ENCODE data around the gene OPRM1. TPM values are rescaled to one million over a fixed set of nuclear protein-coding genes. Genes with fewer than 3 reads are reported as not detected.

The OPRM1 gene
- total and polyA plus RNA-seq, 2 of the 8 experiments (the other 6 are each of a cell fraction or from before 2014, with no cell fraction given) = not detected

GRCh38 chr6:154012852-154013251 lies 26.2 kb upstream of the OPRM1 start:
- Histone ChIP-seq H3K4me1 (replicated peaks in 1 of 4; ENCODE audit: control insufficient read depth in 3 of 4, insufficient read depth in 4 of 4, low read length in 3 of 4) (no peaks in the 10 kb centered on the region), H4K8ac (ENCODE audit: extremely low read depth, insufficient read depth, low read length) (no peak overlapping the region), H3K4me2 (ENCODE audit: insufficient read depth in 1 of 2, low read depth in 2 of 2, low read length in 2 of 2) (no peak overlapping the region), H3K27me3 (replicated peaks in 1 of 4; ENCODE audit: control insufficient read depth in 3 of 4, extremely low read depth in 1 of 4, insufficient read depth in 3 of 4, low read length in 3 of 4) (no peaks in the 10 kb centered on the region), H2BK20ac (ENCODE audit: low read length) (no peak overlapping the region), H3K9me3 (ENCODE audit: insufficient read depth in 2 of 2, low read depth in 1 of 2, low read length in 1 of 2) (no peaks in the 10 kb centered on the region), H2BK120ac (replicated peaks; ENCODE audit: low read depth, low read length) (no peak overlapping the region), H4K5ac (ENCODE audit: insufficient read length, low read depth, low read length) (no peak overlapping the region), H3K79me2 (ENCODE audit: control insufficient read depth in 1 of 2, insufficient read depth in 2 of 2, low read length in 2 of 2) (no peaks in the 10 kb centered on the region), H4K20me1 (replicated peaks in 1 of 2; ENCODE audit: control insufficient read depth in 1 of 2, insufficient read depth in 2 of 2, low read length in 2 of 2) (no peaks in the 10 kb centered on the region), H2BK12ac (ENCODE audit: low read depth, low read length) (no peak overlapping the region), H4K91ac (replicated peaks; ENCODE audit: insufficient read length, low read length) (no peak overlapping the region), H3K4me3 (ENCODE audit: extremely low read depth in 1 of 4, insufficient read depth in 2 of 4, low read depth in 3 of 4, low read length in 4 of 4) (no peak overlapping the region), H2BK15ac (ENCODE audit: low read length) (no peak overlapping the region), H2BK5ac (ENCODE audit: low read depth, low read length) (no peak overlapping the region), H2AFZ (ENCODE audit: low read length) (no peak overlapping the region), H3K23me2 (ENCODE audit: low read depth, low read length) (no peaks in the 10 kb centered on the region), H3K9ac (replicated peaks in 1 of 4; ENCODE audit: extremely low read depth in 1 of 4, low read depth in 3 of 4, low read length in 3 of 4) (no peak overlapping the region), H3K56ac (replicated peaks; ENCODE audit: insufficient read length, low read depth, low read length) (no peak overlapping the region), H3K79me1 (ENCODE audit: low read depth, low read length) (no peaks in the 10 kb centered on the region), H3K23ac (ENCODE audit: insufficient read length) (no peak overlapping the region), H3K36me3 (ENCODE audit: control insufficient read depth in 2 of 4, insufficient read depth in 4 of 4, low read length in 3 of 4) (no peaks in the 10 kb centered on the region), H3K4ac (replicated peaks; ENCODE audit: insufficient read length, low read depth, low read length) (no peak overlapping the region), H3K18ac (ENCODE audit: extremely low read depth, low read length) (no peak overlapping the region), H2AK5ac (ENCODE audit: low read depth, low read length) (no peak overlapping the region), H3K14ac (ENCODE audit: insufficient read length) (no peak overlapping the region), H3K27ac (ENCODE audit: low read depth, low read length) (no peak overlapping the region)
- whole genome bisulfite sequencing, 2 experiments (ENCODE audit: extremely low coverage in 1 of 2, insufficient coverage in 1 of 2, insufficient read length in 1 of 2, insufficient replicate concordance in 2 of 2, low coverage in 1 of 2, low lambda C conversion rate in 2 of 2, missing lambda C conversion rate in 1 of 2) = 86% methylated on average over 2 of the region's 2 CpGs; no CpG with 5 or more reads in 1 of the 2 experiments
- DNase-seq (ENCODE audit: low read depth in 1 of 2, low spot score in 2 of 2) (no peak), FAIRE-seq (no peak)
- ChIA-PET CTCF (ENCODE audit: partially characterized antibody) (interaction anchor here (1.1 kb wide), 1 partner anchor 11 kb away, joined by 4 read pairs; no protein-coding TSS in a partner anchor), POLR2A (ENCODE audit: partially characterized antibody) (no interaction called here)
- TF ChIP-seq JUND (IDR thresholded peaks at IDR 0.05; ENCODE audit: low read length) (no peak), SUZ12 (IDR thresholded peaks at IDR 0.05; ENCODE audit: low read length) (no peak), YY1 (IDR thresholded peaks at IDR 0.05; ENCODE audit: low read depth, low read length) (no peak), NANOG (IDR thresholded peaks at IDR 0.05; ENCODE audit: insufficient read depth, low read depth, low read length, poor library complexity, severe bottlenecking) (no peak), USF2 (IDR thresholded peaks at IDR 0.05; ENCODE audit: low read length) (no peak), SP4 (IDR thresholded peaks at IDR 0.05; ENCODE audit: low read length) (no peak), TAF1 (IDR thresholded peaks at IDR 0.05; ENCODE audit: low read depth, low read length) (no peak), MAFK (IDR thresholded peaks at IDR 0.05; ENCODE audit: low read depth, low read length) (no peak), ASH2L (IDR thresholded peaks at IDR 0.05; ENCODE audit: low read length) (no peak), RXRA (IDR thresholded peaks at IDR 0.05; ENCODE audit: insufficient read depth, low read depth, low read length) (no peak), SAP30 (IDR thresholded peaks at IDR 0.05; ENCODE audit: insufficient read depth, insufficient replicate concordance, low read length) (no peak), MAX (IDR thresholded peaks at IDR 0.05) (no peak), EGR1 (IDR thresholded peaks at IDR 0.05; ENCODE audit: borderline replicate concordance, low read depth, low read length) (no peak), CEBPB (IDR thresholded peaks at IDR 0.05; ENCODE audit: low read depth, low read length) (no peak), CBX5 (IDR thresholded peaks at IDR 0.05; ENCODE audit: low read depth, low read length) (no peak)

Measured in H1 (cell line).